Inferior parietal cortex (tissue), 1 donor: ENCODE measurements around the gene ZKSCAN5.

Experiments used
- DNase-seq: peaks from one replicate; pipeline ENCODE4 v3.0.0-alpha.2; 2016; ENCODE audit errors: extremely low spot score

Gene ZKSCAN5

GRCh38 chr7:99504603-99505323 lies at the start of gene ZKSCAN5:
Gene ZKSCAN5, plus strand, starts transcription at chr7:99504662. Its CDS starts 1,383 bp downstream, at chr7:99506045.
- peak; percentile 97 for DNase-seq

DNA sequence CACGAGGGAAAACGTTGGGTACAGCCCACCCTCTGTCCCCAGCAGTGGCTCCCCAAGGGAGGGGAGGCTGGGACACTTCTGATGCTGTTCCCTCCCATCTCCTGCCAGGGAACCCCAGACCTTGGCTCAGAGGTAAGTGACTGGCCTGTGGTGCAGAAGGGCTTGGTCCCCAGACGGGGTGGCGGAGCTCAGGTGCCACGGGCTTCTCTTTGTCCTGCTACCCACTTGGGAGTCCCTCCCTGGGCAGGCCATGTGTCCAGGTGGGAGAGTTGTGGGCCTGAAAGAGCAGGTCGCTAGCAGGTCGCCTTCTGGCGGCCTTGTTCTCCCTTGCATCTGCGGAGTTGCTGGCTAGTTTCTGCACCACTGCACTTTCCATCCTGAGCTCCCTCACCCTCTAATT lies 48.6 kb upstream of the ZKSCAN5 start:
- no peak for DNase-seq

- no peak for DNase-seq
These were observed 48.2 kb upstream of the ZKSCAN5 start for GRCh38 chr7:99456288-99456687.

- DNase-seq = no peak
These were observed 47.3 kb upstream of the ZKSCAN5 start for GRCh38 chr7:99457050-99457649.

- DNase-seq = no peak
These were observed 46.6 kb upstream of the ZKSCAN5 start for GRCh38 chr7:99457650-99458493.

DNA sequence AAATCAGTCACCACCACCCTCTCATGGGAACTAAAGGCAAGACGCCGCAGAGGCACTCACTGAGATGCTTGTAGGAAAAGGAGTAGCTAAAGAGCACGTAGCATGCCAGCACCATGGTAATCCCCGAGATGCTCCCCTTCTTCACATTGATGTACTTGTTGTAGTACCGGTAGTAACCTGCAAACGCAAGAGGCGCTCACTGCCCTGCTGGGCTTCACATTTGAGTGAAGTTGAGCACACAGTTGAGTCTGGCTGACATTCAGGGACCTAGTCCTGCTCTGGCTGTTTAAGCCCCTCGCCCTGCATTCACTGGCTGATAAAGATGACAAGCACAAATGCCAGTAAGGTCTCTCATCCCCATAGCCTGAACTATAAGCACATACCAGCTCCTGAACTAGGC lies 45.4 kb upstream of the ZKSCAN5 start:
- no peak for DNase-seq

GRCh38 chr7:99460651-99461050 lies 43.8 kb upstream of the ZKSCAN5 start:
- no peak for DNase-seq

DNA sequence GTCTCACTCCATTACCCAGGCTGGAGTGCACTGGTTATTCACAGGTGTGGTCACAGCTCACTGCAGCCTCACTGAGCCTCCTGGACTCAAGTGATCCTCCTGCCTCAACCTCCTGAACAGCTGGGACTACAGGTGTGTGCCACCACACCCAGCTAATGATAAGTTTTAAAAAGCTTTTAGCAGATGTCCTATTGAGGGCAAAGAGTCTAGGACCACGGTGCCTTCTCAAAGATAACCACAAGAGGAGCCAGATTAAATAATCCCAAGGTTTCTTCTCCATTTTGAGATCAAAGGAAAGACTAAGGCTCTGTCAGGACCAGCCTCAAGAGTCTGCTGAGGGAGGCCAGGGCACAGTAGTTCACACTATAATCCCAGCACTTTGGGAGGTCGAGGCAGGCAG lies 43.2 kb upstream of the ZKSCAN5 start:
- DNase-seq = no peak

DNA sequence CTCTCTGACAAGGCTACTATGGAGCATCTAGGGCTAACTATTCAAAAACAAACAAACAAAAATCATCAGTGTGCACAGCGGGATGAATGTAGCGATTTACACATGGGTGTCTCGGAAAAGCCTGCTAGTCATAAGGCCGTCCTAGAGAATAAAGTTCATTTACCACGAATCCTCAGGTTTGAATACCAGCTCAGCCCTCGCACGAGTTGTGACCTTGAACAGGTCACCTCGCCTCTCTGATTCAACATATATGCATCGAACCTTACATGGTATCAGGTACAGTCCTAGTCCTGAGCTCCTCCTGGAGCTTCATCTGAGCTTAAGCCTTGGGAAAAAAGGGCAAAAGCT lies 39.1 kb upstream of the ZKSCAN5 start:
- DNase-seq = peak; percentile 20

DNA sequence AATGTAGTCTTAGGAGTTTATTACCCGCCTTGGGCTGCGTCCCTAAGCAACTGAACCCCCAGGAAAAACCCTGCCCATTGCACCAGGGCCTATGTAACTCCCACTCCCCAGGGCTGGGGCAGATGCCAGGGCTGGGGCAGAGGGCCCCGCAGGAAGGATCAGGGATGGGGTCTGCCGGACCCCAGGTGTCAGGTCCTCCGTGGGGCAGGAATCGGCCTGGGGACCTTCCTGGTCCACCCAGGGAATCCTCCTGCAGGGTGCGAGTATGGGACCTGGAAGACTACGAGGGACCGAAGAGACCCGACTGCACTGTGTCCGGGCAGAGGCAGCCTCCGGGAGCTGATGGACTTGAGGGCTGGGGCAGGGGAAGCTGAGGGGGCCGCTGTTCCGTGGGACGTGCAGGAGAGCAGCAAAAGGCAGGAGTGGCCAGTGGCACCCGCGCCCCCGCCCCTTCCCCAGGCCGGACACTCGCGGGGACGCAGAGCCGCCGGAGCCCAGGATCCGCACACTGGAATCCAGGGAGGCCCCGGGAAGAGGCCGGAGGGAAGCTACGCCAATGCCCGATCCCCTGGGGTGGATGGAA lies 36.0 kb upstream of the ZKSCAN5 start:
- no peak for DNase-seq

GRCh38 chr7:99469381-99470065 lies 34.9 kb upstream of the ZKSCAN5 start:
- no peak for DNase-seq

- DNase-seq = peak; percentile 96
These were observed 31.7 kb upstream of the ZKSCAN5 start, which contains the start of gene ZNF789 for GRCh38 chr7:99472561-99473314. Gene ZNF789, plus strand, starts transcription at chr7:99472890. Its CDS starts 3,567 bp downstream, at chr7:99476457.

DNA sequence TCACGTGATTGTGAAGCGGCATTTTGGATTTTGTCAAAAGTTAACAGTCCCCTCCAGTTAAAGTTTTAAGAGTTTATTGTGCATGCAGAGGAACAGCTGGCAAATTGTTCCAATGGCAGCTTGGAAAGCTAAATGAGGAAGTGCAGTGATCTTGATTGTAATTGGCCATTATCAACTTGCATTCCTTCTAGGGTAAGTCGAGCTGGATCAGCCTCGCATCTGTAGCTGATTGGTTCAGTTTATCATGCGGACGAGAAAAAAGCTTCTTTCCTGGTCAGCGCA lies 31.2 kb upstream of the ZKSCAN5 start:
- peak; percentile 59 for DNase-seq

GRCh38 chr7:99476107-99476506 lies 28.4 kb upstream of the ZKSCAN5 start:
- no peak for DNase-seq

- DNase-seq = no peak
These were observed 25.7 kb upstream of the ZKSCAN5 start for GRCh38 chr7:99478464-99479440.

DNA sequence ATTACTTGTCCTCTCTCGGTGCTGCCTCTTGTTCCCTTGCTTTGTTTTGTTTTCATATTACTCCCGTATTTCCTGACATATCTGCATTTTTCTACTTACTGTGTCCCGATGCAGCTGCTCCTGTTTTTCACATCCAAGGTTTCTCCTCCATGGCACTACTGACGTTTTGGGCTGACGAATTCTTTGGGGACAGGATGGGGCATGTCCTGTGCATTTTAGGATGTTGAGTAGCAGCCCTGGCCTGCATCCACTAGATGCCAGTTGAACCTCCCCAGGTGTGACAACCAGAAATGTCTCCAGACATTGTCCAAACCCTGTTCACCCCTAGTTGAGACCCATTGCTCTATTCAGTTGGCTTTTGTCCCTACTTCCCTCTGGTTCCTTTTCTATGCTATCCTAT lies 19.4 kb upstream of the ZKSCAN5 start:
- no peak for DNase-seq

DNA sequence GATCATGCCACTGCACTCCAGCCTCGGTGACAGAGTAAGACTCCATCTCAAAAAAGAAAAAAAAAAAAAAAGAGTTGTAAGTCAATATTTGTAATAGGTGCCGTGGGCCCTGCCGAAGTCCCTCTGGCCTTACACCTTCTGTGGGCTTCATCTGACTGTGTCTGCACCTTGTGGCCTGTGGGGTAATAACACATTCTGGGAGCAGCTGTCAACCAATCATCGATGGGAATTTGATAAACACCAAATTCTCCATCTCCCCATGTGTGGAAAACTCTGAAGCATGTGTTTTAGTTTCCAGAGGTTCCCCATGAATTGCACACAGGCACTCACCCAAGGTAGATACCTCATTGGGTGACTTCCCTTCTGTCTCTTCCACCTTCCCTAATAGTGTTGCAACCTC lies 15.2 kb upstream of the ZKSCAN5 start:
- DNase-seq = no peak

- no peak for DNase-seq
These were observed 13.6 kb upstream of the ZKSCAN5 start for GRCh38 chr7:99490878-99491277.

GRCh38 chr7:99493823-99494222 lies 10.6 kb upstream of the ZKSCAN5 start:
- no peak for DNase-seq
